Tibial artery (tissue), 4 donors: ENCODE data around the gene WIPI1.

Experiments
- DNase-seq, 2 donors: peaks; one replicate each; pipeline ENCODE4 v3.0.0-alpha.2; 2019
- H3K27ac ChIP-seq, 2 donors: fragments of 200-600 bp; sonication (generic) in 1 of 2; 1 replicate in 1 of 2; 2 replicates in 1 of 2; pipeline ENCODE4 v1.5.1; 2018 to 2019; ENCODE audit warnings: mild to moderate bottlenecking in 1 of 2
- H3K27me3 ChIP-seq, 2 donors: fragments of 200-600 bp; sonication (generic) in 1 of 2; one replicate each; pipeline versions ENCODE4 v1.5.1 to v1.6.0; 2016 to 2019
- H3K36me3 ChIP-seq, 3 donors: fragments of 200-600 bp; sonication (generic) in 2 of 3; one replicate each; pipeline ENCODE4 v1.5.1; 2016 to 2019; ENCODE audit warnings: mild to moderate bottlenecking in 2 of 3
- H3K4me1 ChIP-seq, 4 donors: fragments of 200-600 bp; sonication (generic) in 2 of 4; 1 replicate in 3 of 4; 2 replicates in 1 of 4; pipeline ENCODE4 v1.5.1; 2016 to 2019
- H3K4me3 ChIP-seq, 2 donors: fragments of 200-600 bp; sonication (generic) in 1 of 2; 1 replicate in 1 of 2; 2 replicates in 1 of 2; pipeline ENCODE4 v1.5.1; 2018 to 2019; ENCODE audit warnings: mild to moderate bottlenecking in 2 of 2
- H3K9me3 ChIP-seq, 3 donors: fragments of 200-600 bp; sonication (generic) in 1 of 3; one replicate each; pipeline ENCODE4 v1.5.1; 2016 to 2019
- intact Hi-C: fragments of 100-400 bp; cut with DNase I; formaldehyde crosslinking; loops from one replicate; pipeline ENCODE4 v1.15.0; 2023; ENCODE audit warnings: low total_unique reads
- TF ChIP-seq, protein P1 (sequence below), 2 experiments: fragments of 200-600 bp in 1 of 2; fragments of 450-650 bp in 1 of 2; IDR thresholded peaks; one replicate each; pipeline ENCODE4 v1.5.1; 2017 to 2019; ENCODE audit warnings: antibody characterized with exemption in 2 of 2, mild to moderate bottlenecking in 1 of 2, moderate library complexity in 1 of 2

WIPI1 gene, protein sequence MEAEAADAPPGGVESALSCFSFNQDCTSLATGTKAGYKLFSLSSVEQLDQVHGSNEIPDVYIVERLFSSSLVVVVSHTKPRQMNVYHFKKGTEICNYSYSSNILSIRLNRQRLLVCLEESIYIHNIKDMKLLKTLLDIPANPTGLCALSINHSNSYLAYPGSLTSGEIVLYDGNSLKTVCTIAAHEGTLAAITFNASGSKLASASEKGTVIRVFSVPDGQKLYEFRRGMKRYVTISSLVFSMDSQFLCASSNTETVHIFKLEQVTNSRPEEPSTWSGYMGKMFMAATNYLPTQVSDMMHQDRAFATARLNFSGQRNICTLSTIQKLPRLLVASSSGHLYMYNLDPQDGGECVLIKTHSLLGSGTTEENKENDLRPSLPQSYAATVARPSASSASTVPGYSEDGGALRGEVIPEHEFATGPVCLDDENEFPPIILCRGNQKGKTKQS

DNA sequence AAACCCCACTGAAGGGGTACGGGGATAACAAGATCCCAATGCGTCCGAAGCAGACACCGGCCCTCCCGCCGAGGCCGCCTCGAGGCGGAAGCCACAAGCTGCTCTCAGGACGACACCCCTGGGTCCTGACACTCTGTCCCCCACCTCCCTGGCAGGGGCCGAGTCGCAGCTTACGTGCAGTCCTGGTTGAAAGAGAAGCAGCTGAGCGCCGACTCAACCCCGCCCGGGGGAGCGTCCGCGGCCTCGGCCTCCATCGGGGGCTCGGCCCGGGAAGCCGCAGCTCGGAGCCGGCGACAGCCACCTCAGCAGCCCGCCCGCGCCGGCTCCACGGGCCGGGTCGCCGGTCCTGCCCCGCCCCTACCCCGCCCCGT lies at the start of gene WIPI1:
TSS of gene WIPI1 (minus strand) at position 329 of the 371 bp plus-strand sequence. CDS start at position 254, 75 bp downstream.
- TF ChIP-seq, protein P1, sequence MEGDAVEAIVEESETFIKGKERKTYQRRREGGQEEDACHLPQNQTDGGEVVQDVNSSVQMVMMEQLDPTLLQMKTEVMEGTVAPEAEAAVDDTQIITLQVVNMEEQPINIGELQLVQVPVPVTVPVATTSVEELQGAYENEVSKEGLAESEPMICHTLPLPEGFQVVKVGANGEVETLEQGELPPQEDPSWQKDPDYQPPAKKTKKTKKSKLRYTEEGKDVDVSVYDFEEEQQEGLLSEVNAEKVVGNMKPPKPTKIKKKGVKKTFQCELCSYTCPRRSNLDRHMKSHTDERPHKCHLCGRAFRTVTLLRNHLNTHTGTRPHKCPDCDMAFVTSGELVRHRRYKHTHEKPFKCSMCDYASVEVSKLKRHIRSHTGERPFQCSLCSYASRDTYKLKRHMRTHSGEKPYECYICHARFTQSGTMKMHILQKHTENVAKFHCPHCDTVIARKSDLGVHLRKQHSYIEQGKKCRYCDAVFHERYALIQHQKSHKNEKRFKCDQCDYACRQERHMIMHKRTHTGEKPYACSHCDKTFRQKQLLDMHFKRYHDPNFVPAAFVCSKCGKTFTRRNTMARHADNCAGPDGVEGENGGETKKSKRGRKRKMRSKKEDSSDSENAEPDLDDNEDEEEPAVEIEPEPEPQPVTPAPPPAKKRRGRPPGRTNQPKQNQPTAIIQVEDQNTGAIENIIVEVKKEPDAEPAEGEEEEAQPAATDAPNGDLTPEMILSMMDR (IDR thresholded peaks at IDR 0.05): no peak
- Histone ChIP-seq H3K36me3 (peaks cover 0 to 6% (median 3%) of the 10 kb centered on the region in 3 donors), H3K27ac (peak within 1 kb of the TSS; percentile 93 to 95), H3K27me3 (no peaks in the 10 kb centered on the region), H3K4me1 (peaks cover 0 to 31% (median 17%) of the 10 kb centered on the region in 4 donors), H3K9me3 (no peaks in the 10 kb centered on the region), H3K4me3 (peak within 1 kb of the TSS; percentile 73 to 95)
- intact Hi-C loops: loop anchor here (5.0 to 10.0 kb wide), 2 partner anchors 55 to 212 kb away; partner anchors contain the start of genes AMZ2 and PRKAR1A
- peak in 1 of 2 donors; percentile 54 for DNase-seq

DNA sequence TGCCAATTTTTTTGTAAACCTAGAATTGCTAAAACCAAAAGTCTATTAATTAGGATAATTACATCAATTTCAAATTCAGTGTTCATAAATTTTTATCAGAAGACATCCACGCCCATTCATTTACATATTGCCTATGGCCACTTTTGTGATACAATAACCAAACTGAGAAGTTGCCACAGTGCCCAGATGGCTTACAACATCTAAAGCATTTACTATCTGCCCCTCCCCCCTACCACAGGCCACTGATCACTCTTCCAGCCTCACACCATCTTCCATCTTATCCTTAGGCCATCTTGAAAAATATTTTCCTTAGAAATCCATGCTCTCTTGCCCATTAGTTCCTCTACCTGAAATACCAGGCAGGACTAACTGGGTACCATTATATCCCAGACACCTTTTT lies 48.7 kb upstream of the WIPI1 start:
- DNase-seq: no peak
- no peak overlapping the region for H3K4me3 ChIP-seq
- intact Hi-C loops: no loop called here

DNA sequence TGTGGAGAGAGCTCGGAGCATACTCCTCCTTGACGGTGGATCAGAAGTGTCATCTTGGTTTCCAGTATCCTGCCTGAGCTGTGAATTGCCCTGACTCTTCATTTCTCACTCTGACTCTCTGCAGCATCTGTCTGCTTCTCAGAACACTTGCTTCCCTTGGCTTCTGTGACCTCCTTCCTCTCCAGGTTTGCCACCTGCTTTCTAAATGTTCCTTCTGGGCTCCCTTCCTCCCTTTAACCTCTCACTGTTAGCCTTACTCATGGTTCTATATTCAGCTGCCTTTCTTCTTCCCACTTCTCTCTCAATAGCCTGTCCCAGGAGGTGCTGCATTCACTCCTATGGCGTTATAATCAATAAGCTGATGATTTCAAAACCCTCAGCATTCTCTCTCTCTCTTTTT lies 43.8 kb upstream of the WIPI1 start:
- intact Hi-C loops: no loop called here
- no peak overlapping the region for H3K27ac ChIP-seq
- no peaks in the 10 kb centered on the region for H3K9me3 ChIP-seq
- DNase-seq: no peak
- TF ChIP-seq, protein P1 (IDR thresholded peaks at IDR 0.05): no peak
- no peaks in the 10 kb centered on the region for H3K36me3 ChIP-seq
- no peak overlapping the region for H3K4me3 ChIP-seq
- peaks cover 0 to 6% of the 10 kb centered on the region in 2 donors for H3K27me3 ChIP-seq
- no peaks in the 10 kb centered on the region for H3K4me1 ChIP-seq

More for the DNA sequence above, 48.7 kb upstream of the WIPI1 start:
- Histone ChIP-seq H3K27ac (no peak overlapping the region), H3K9me3 (no peaks in the 10 kb centered on the region), H3K4me1 (peaks cover 0 to 1% (median under 1%) of the 10 kb centered on the region in 4 donors), H3K36me3 (no peaks in the 10 kb centered on the region), H3K27me3 (peaks cover 0 to 4% of the 10 kb centered on the region in 2 donors)
- TF ChIP-seq, protein P1 (IDR thresholded peaks at IDR 0.05): no peak

DNA sequence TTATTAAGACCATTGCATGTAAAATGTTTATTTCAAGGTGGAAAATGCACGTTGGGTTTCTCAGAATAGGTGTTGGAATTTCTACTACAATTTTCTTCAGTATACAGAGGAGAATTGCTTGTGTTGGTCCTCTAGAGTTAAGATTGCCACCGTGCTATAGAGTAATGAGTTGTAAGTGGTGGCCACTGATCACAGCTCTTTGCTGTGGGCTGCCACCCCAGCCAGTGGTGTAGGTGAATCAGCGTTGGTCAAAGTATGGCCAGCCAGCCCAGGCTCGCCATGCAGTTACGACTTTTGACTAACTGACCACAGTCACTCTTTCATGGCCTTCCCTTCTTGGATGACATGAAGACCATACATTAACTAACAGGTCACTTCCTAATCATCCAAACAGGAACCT lies 42.3 kb upstream of the WIPI1 start:
- H3K27ac ChIP-seq: no peak overlapping the region
- peaks cover 0 to 6% of the 10 kb centered on the region in 2 donors for H3K27me3 ChIP-seq
- TF ChIP-seq, protein P1 (IDR thresholded peaks at IDR 0.05): no peak
- no peaks in the 10 kb centered on the region for H3K9me3 ChIP-seq
- H3K4me3 ChIP-seq: no peak overlapping the region
- DNase-seq: no peak
- intact Hi-C loops: no loop called here
- H3K36me3 ChIP-seq: no peaks in the 10 kb centered on the region
- H3K4me1 ChIP-seq: no peaks in the 10 kb centered on the region

DNA sequence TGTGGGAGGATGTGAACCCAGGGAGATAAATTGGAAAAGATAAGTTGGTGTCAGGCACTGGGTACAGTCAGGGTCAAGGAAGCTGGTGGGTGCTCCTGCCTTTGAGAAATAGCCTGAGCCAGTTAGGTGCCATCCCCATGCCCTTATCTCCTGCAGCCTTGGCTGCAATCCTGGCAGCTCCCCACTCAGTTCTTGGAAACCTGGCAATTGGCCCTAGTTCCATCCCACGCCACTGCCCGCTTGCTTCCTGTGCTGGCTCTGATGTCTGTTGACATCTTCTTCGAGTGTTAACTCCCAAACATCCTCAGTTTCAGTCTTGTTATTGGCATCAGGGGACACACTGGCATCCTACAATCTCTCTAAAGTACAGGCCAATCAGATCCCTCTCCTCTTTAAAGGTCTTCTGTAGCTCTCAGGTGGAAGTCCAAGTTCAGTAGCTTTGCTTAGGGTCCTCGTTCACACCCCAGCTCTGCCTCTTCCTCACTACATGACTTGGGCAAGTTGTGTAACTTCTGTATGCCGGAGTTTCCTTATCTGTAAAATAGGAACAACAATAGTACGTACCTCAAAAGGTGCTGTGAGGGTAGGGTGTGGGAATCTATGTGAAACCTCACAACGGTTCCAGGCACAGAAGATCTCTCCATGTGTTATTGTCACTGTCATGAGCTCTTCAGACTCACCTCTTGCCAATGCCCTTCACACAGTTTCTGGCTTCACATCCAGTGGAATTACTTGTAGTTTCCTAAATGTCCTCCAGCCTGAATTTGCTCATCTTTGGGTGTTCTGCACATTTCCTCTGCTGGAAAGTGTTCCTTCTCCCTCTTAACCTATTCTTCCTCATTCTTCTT lies 41.4 kb upstream of the WIPI1 start:
- Histone ChIP-seq H3K4me1 (peaks cover 0 to under 1% (median 0%) of the 10 kb centered on the region in 4 donors), H3K27me3 (peaks cover 0 to 6% of the 10 kb centered on the region in 2 donors), H3K27ac (no peak overlapping the region), H3K9me3 (no peaks in the 10 kb centered on the region), H3K36me3 (no peaks in the 10 kb centered on the region), H3K4me3 (no peak overlapping the region)
- no peak for DNase-seq
- TF ChIP-seq, protein P1 (IDR thresholded peaks at IDR 0.05): no peak
- intact Hi-C loops: no loop called here
